WTC11 (cell line): Measurements from ENCODE around the gene C8B. TPM values are rescaled to one million over a fixed set of nuclear protein-coding genes. Genes with fewer than 3 reads are reported as not detected.

Experiments used
- ATAC-seq: fragments of 200-7000 bp; cut with Tn5 transposase; 2 replicates; pipeline ENCODE4 v1.10.0; 2021; ENCODE audit warnings: mild to moderate bottlenecking, moderate library complexity
- CTCF ChIA-PET: fragments of 300-600 bp; sonication (Branson Sonifier 250); formaldehyde crosslinking; loops from one replicate; lab custom pipeline; 2021; ENCODE audit warnings: antibody characterized with exemption; lab: Charles Lee
- POLR2A ChIA-PET: fragments of 350-600 bp; sonication (Branson Sonifier 250); formaldehyde crosslinking; loops from one replicate; lab custom pipeline; 2021; ENCODE audit warnings: antibody characterized with exemption; lab: Charles Lee
- DNase-seq: peaks from one replicate; pipeline ENCODE4 v3.0.0; 2021; ENCODE audit warnings: low spot score
- H3K27ac Mint-ChIP-seq: 2 replicates; pipeline ENCODE4 v1.8.0; 2021; ENCODE audit warnings: mixed read lengths
- H3K27me3 Mint-ChIP-seq: 2 replicates; pipeline ENCODE4 v1.8.0; 2021; ENCODE audit warnings: low read depth, mild to moderate bottlenecking, moderate library complexity, mixed read lengths
- H3K36me3 Mint-ChIP-seq: 2 replicates; pipeline ENCODE4 v1.8.0; 2021; ENCODE audit warnings: mixed read lengths
- H3K4me1 Mint-ChIP-seq: 2 replicates; pipeline ENCODE4 v1.8.0; 2022; ENCODE audit warnings: mixed read lengths
- H3K4me3 Mint-ChIP-seq: 2 replicates; pipeline ENCODE4 v1.8.0; 2021; ENCODE audit warnings: mild to moderate bottlenecking, moderate library complexity, mixed read lengths
- H3K9me3 Mint-ChIP-seq: 2 replicates; pipeline ENCODE4 v1.8.0; 2021; ENCODE audit warnings: mixed read lengths
- ELF4 ChIP-seq: sonication (generic); formaldehyde crosslinking; IDR thresholded peaks from 2 replicates; pipeline ENCODE4 v1.8.1; 2022; ENCODE audit warnings: low read depth, mild to moderate bottlenecking, moderate library complexity, missing genetic modification reagents
- ETV6 ChIP-seq: sonication (generic); formaldehyde crosslinking; IDR thresholded peaks from 2 replicates; pipeline ENCODE4 v1.8.1; 2022; ENCODE audit warnings: mild to moderate bottlenecking, missing genetic modification reagents
- GRHL2 ChIP-seq: fragments of 250-450 bp; sonication (Bioruptor Pico); IDR thresholded peaks from 2 replicates; pipeline ENCODE4 v1.8.0; 2022; ENCODE audit warnings: mild to moderate bottlenecking, moderate library complexity; ENCODE audit not compliant: insufficient replicate concordance, severe bottlenecking
- NFE2L1 ChIP-seq: sonication (generic); formaldehyde crosslinking; IDR thresholded peaks from 2 replicates; pipeline ENCODE4 v1.8.1; 2023; ENCODE audit warnings: missing genetic modification reagents
- NFYB ChIP-seq: sonication (generic); formaldehyde crosslinking; conservative IDR thresholded peaks from 2 replicates; pipeline ENCODE4 v1.8.0; 2022; ENCODE audit warnings: low read depth, missing genetic modification reagents
- RELA ChIP-seq: sonication (generic); formaldehyde crosslinking; IDR thresholded peaks from 2 replicates; pipeline ENCODE4 v1.8.1; 2022; ENCODE audit warnings: missing genetic modification reagents, mild to moderate bottlenecking, borderline replicate concordance
- SMAD4 ChIP-seq: sonication (generic); formaldehyde crosslinking; IDR thresholded peaks from 2 replicates; pipeline ENCODE4 v1.8.0; 2022; ENCODE audit warnings: mild to moderate bottlenecking, missing genetic modification reagents
- SOX15 ChIP-seq: fragments of 250-450 bp; sonication (Bioruptor Pico); IDR thresholded peaks from 2 replicates; pipeline ENCODE4 v1.9.0; 2021; ENCODE audit warnings: mild to moderate bottlenecking
- ZNF396 ChIP-seq: fragments of 250-450 bp; sonication (Bioruptor Pico); IDR thresholded peaks from 2 replicates; pipeline ENCODE4 v1.8.0; 2021; ENCODE audit warnings: mild to moderate bottlenecking, moderate library complexity, borderline replicate concordance
- ZNF423 ChIP-seq: fragments of 250-450 bp; sonication (Bioruptor Pico); IDR thresholded peaks from 2 replicates; pipeline ENCODE4 v2.1.2; 2022; ENCODE audit warnings: mild to moderate bottlenecking, moderate library complexity
- ZNF671 ChIP-seq: fragments of 250-450 bp; sonication (Bioruptor Pico); IDR thresholded peaks from 2 replicates; pipeline ENCODE4 v1.8.0; 2021; ENCODE audit warnings: mild to moderate bottlenecking
- total RNA-seq: library from RNA; stranded (reverse); gene quantifications from 3 replicates; pipeline ENCODE4 v1.2.3, GENCODE V29; 2021
- TF ChIP-seq, protein P1 (sequence below): sonication (generic); formaldehyde crosslinking; conservative IDR thresholded peaks from 2 replicates; pipeline ENCODE4 v1.8.1; 2023; ENCODE audit warnings: mild to moderate bottlenecking, low read depth, missing genetic modification reagents, moderate library complexity
- TF ChIP-seq, protein P2 (sequence below): fragments of 250-450 bp; sonication (Bioruptor Pico); IDR thresholded peaks from 2 replicates; pipeline ENCODE4 v1.9.0; 2021; ENCODE audit warnings: moderate library complexity, mild to moderate bottlenecking, inconsistent platforms, borderline replicate concordance
- TF ChIP-seq, protein P3 (sequence below): fragments of 200-600 bp; IDR thresholded peaks from 2 replicates; pipeline ENCODE4 v1.8.0; 2022; ENCODE audit warnings: antibody characterized with exemption
- TF ChIP-seq, protein P4 (sequence below): sonication (generic); formaldehyde crosslinking; IDR thresholded peaks from 2 replicates; pipeline ENCODE4 v1.8.0; 2022; ENCODE audit warnings: mild to moderate bottlenecking, missing genetic modification reagents
- TF ChIP-seq, protein P5 (sequence below): sonication (generic); formaldehyde crosslinking; IDR thresholded peaks from 2 replicates; pipeline ENCODE4 v1.8.1; 2023; ENCODE audit warnings: mild to moderate bottlenecking, missing genetic modification reagents, moderate library complexity
- TF ChIP-seq, protein P6 (sequence below): sonication (generic); formaldehyde crosslinking; IDR thresholded peaks from 2 replicates; pipeline ENCODE4 v1.8.0; 2023; ENCODE audit warnings: missing genetic modification reagents, mild to moderate bottlenecking, borderline replicate concordance

Gene C8B
- total RNA-seq, 1 experiment from 2014 or later: 0.46 TPM

DNA sequence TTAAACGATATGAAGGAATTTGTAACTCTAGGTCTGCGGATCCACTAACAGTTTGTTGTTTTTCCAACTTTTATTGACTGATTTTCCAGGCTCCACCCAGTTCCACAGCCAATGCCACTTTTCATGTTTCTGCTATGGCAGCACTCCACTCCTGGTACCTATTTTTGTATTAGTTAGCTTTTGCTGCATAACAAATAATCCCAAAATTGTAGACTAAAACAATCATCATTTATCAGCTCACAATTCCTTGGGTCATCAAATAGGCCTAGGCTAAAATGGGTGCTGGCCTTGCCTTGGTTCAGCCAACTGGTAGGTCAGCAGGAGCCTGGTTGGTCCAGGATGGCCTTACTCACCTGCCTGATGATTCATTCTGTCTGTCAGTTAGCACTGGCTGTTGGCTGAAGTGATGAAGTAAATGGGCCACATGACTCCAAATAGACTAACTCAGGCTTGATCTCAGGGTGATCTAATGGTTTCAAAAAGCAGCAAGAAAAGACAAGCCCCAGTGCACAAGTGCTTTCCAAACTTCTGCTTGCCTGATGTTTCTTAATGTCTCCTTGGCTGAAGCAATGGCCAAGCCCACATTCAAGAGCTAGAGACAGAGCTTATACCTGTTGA, 3.2 kb upstream of the C8B start (continued):
- TF ChIP-seq, protein P1, sequence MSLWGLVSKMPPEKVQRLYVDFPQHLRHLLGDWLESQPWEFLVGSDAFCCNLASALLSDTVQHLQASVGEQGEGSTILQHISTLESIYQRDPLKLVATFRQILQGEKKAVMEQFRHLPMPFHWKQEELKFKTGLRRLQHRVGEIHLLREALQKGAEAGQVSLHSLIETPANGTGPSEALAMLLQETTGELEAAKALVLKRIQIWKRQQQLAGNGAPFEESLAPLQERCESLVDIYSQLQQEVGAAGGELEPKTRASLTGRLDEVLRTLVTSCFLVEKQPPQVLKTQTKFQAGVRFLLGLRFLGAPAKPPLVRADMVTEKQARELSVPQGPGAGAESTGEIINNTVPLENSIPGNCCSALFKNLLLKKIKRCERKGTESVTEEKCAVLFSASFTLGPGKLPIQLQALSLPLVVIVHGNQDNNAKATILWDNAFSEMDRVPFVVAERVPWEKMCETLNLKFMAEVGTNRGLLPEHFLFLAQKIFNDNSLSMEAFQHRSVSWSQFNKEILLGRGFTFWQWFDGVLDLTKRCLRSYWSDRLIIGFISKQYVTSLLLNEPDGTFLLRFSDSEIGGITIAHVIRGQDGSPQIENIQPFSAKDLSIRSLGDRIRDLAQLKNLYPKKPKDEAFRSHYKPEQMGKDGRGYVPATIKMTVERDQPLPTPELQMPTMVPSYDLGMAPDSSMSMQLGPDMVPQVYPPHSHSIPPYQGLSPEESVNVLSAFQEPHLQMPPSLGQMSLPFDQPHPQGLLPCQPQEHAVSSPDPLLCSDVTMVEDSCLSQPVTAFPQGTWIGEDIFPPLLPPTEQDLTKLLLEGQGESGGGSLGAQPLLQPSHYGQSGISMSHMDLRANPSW (CRISPR knock-in tag): no peak
- TF ChIP-seq, protein P2, sequence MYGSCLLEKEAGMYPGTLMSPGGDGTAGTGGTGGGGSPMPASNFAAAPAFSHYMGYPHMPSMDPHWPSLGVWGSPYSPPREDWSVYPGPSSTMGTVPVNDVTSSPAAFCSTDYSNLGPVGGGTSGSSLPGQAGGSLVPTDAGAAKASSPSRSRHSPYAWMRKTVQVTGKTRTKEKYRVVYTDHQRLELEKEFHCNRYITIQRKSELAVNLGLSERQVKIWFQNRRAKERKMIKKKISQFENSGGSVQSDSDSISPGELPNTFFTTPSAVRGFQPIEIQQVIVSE (CRISPR knock-in tag): no peak
- TF ChIP-seq SOX15 (CRISPR knock-in tag): no peak
- TF ChIP-seq SMAD4 (CRISPR knock-in tag): no peak
- no peak for TF ChIP-seq RELA (CRISPR knock-in tag)
- no peak for TF ChIP-seq ZNF671
- TF ChIP-seq, all 79 proteins: peak for 0

DNA sequence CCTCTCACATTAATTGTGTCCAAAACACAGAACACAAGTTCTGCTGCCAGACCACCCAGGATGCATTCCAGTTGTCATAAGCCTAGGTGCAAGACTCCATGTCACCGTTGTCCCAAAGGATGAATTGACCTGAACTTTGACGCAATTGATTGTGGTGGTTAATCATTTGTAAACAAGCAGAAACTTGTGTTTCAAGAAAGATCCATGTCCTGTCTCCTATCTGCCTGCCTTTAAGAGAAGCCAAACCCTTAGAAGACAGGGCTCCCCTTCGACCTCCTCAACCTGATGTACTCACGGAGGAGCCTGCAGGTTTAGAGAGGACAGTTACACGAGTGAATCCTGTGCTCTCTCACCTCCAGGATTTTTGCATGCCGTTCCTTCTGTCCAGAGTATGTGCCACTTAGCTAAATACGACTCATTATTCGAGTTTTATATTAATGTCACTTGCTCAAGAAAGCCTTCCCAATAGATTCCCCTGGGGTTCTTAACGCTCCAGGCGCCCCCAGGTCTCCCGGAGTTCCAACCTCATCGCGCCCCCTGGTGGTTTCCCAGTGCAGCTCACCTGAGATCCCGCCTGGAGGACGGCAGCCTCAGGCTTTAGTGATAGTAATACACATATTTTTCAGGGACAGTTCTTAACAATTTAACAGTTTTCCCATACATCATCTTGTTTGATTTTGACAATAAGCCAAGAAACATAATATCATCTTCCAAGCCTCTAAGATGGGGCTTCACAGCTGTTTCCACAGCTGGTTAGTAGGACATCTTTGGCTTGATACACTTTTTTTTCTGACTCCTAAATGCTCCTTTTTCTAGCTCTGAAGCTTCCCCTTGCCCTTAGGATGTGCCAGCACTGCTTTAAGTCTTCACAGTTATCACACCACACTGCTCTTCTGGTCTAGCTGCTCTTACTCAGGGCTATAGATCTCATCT, 2.4 kb upstream of the C8B start:
- Mint-ChIP-seq H3K36me3 (no peaks in the 10 kb centered on the region), H3K27ac (no peak overlapping the region), H3K27me3 (0 out of 2 replicates have a peak, but pooled peaks cover 4% of the 10 kb centered on the region), H3K4me3 (no peak overlapping the region), H3K9me3 (peaks cover 9% of the 10 kb centered on the region), H3K4me1 (no peaks in the 10 kb centered on the region)
- POLR2A ChIA-PET: no interaction called here
- ATAC-seq (peak; percentile 89), DNase-seq (peak; percentile 85)
- no peak for TF ChIP-seq ELF4 (CRISPR knock-in tag)
- TF ChIP-seq, protein P3, sequence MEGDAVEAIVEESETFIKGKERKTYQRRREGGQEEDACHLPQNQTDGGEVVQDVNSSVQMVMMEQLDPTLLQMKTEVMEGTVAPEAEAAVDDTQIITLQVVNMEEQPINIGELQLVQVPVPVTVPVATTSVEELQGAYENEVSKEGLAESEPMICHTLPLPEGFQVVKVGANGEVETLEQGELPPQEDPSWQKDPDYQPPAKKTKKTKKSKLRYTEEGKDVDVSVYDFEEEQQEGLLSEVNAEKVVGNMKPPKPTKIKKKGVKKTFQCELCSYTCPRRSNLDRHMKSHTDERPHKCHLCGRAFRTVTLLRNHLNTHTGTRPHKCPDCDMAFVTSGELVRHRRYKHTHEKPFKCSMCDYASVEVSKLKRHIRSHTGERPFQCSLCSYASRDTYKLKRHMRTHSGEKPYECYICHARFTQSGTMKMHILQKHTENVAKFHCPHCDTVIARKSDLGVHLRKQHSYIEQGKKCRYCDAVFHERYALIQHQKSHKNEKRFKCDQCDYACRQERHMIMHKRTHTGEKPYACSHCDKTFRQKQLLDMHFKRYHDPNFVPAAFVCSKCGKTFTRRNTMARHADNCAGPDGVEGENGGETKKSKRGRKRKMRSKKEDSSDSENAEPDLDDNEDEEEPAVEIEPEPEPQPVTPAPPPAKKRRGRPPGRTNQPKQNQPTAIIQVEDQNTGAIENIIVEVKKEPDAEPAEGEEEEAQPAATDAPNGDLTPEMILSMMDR: peak; percentile 91
- TF ChIP-seq, protein P4, sequence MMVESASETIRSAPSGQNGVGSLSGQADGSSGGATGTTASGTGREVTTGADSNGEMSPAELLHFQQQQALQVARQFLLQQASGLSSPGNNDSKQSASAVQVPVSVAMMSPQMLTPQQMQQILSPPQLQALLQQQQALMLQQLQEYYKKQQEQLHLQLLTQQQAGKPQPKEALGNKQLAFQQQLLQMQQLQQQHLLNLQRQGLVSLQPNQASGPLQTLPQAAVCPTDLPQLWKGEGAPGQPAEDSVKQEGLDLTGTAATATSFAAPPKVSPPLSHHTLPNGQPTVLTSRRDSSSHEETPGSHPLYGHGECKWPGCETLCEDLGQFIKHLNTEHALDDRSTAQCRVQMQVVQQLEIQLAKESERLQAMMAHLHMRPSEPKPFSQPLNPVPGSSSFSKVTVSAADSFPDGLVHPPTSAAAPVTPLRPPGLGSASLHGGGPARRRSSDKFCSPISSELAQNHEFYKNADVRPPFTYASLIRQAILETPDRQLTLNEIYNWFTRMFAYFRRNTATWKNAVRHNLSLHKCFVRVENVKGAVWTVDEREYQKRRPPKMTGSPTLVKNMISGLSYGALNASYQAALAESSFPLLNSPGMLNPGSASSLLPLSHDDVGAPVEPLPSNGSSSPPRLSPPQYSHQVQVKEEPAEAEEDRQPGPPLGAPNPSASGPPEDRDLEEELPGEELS (CRISPR knock-in tag): no peak
- TF ChIP-seq, protein P5, sequence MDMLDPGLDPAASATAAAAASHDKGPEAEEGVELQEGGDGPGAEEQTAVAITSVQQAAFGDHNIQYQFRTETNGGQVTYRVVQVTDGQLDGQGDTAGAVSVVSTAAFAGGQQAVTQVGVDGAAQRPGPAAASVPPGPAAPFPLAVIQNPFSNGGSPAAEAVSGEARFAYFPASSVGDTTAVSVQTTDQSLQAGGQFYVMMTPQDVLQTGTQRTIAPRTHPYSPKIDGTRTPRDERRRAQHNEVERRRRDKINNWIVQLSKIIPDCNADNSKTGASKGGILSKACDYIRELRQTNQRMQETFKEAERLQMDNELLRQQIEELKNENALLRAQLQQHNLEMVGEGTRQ (CRISPR knock-in tag): no peak
- no peak for TF ChIP-seq ETV6 (CRISPR knock-in tag)
- no peak for TF ChIP-seq NFE2L1 (CRISPR knock-in tag)
- CTCF ChIA-PET: interaction anchor here (0.6 to 2.8 kb wide), 14 partner anchors 9 to 147 kb away, joined by 3 to 26 read pairs (median 4); no protein-coding TSS in a partner anchor

DNA sequence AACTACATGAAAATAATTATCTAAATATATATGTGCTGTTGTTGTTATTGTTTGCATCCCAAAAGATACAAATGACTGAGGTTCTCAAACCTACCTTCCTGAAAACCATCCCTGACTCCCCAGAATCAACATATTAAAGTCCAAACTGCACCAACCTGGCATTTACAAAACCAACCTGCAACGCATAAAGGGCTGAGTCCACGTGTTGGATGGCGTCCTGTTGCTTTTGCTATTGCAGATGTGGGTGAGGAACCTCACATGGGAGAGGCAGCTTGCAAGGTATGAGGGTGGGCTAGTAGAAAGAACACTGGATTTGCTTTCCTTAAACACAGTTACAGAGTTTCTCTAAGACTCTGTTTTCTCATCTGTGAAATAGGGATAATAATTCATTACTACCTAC, 1.5 kb upstream of the C8B start:
- no peak overlapping the region for H3K4me3 Mint-ChIP-seq

More for the DNA sequence above, 1.5 kb upstream of the C8B start:
- ChIA-PET POLR2A (no interaction called here), CTCF (interaction anchor here (1.2 to 2.8 kb wide), 4 partner anchors 11 to 133 kb away, joined by 4 to 13 read pairs (median 8); no protein-coding TSS in a partner anchor)
- no peak overlapping the region for H3K27ac Mint-ChIP-seq
- DNase-seq: no peak
- 0 out of 2 replicates have a peak, but pooled peaks cover 4% of the 10 kb centered on the region for H3K27me3 Mint-ChIP-seq
- no peaks in the 10 kb centered on the region for H3K36me3 Mint-ChIP-seq
- TF ChIP-seq ZNF396 (no peak), NFYB (CRISPR knock-in tag) (no peak), ZNF423 (CRISPR knock-in tag) (no peak), GRHL2 (CRISPR knock-in tag) (no peak), SOX15 (CRISPR knock-in tag) (no peak)
- TF ChIP-seq, protein P6, sequence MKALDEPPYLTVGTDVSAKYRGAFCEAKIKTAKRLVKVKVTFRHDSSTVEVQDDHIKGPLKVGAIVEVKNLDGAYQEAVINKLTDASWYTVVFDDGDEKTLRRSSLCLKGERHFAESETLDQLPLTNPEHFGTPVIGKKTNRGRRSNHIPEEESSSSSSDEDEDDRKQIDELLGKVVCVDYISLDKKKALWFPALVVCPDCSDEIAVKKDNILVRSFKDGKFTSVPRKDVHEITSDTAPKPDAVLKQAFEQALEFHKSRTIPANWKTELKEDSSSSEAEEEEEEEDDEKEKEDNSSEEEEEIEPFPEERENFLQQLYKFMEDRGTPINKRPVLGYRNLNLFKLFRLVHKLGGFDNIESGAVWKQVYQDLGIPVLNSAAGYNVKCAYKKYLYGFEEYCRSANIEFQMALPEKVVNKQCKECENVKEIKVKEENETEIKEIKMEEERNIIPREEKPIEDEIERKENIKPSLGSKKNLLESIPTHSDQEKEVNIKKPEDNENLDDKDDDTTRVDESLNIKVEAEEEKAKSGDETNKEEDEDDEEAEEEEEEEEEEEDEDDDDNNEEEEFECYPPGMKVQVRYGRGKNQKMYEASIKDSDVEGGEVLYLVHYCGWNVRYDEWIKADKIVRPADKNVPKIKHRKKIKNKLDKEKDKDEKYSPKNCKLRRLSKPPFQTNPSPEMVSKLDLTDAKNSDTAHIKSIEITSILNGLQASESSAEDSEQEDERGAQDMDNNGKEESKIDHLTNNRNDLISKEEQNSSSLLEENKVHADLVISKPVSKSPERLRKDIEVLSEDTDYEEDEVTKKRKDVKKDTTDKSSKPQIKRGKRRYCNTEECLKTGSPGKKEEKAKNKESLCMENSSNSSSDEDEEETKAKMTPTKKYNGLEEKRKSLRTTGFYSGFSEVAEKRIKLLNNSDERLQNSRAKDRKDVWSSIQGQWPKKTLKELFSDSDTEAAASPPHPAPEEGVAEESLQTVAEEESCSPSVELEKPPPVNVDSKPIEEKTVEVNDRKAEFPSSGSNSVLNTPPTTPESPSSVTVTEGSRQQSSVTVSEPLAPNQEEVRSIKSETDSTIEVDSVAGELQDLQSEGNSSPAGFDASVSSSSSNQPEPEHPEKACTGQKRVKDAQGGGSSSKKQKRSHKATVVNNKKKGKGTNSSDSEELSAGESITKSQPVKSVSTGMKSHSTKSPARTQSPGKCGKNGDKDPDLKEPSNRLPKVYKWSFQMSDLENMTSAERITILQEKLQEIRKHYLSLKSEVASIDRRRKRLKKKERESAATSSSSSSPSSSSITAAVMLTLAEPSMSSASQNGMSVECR: no peak
- peaks cover 9% of the 10 kb centered on the region for H3K9me3 Mint-ChIP-seq
- no peaks in the 10 kb centered on the region for H3K4me1 Mint-ChIP-seq
- ATAC-seq: no peak
